Peyer's patch (tissue), 4 donors: Measurements from ENCODE around the gene NUP62. TPM values are rescaled to one million over a fixed set of nuclear protein-coding genes. Genes with fewer than 3 reads are reported as not detected.

Source experiments
- DNase-seq, 3 donors: peaks; one replicate each; pipeline ENCODE4 v3.0.0-alpha.2; 2017 to 2019
- H3K27ac ChIP-seq, 4 donors: fragments of 200-600 bp; sonication (generic); one replicate each; pipeline ENCODE4 v1.5.1; 2016 to 2019
- H3K27me3 ChIP-seq, 2 donors: fragments of 200-600 bp; sonication (generic); one replicate each; pipeline ENCODE4 v1.5.1; 2019
- H3K36me3 ChIP-seq, 3 donors: fragments of 200-600 bp; sonication (generic); one replicate each; pipeline ENCODE4 v1.5.1; 2016 to 2019
- H3K4me1 ChIP-seq, 4 donors: fragments of 200-600 bp; sonication (generic); one replicate each; pipeline ENCODE4 v1.5.1; 2016 to 2019
- H3K4me3 ChIP-seq, 4 donors: fragments of 200-600 bp; sonication (generic); 1 replicate in 3 of 4; 2 replicates in 1 of 4; pipeline ENCODE4 v1.5.1; 2016 to 2019; ENCODE audit warnings: mild to moderate bottlenecking in 1 of 4
- H3K9me3 ChIP-seq, 4 donors: fragments of 200-600 bp; sonication (generic); one replicate each; pipeline ENCODE4 v1.5.1; 2016 to 2019; ENCODE audit warnings: mild to moderate bottlenecking in 1 of 4
- CTCF ChIP-seq, 6 experiments: fragments of 450-650 bp in 4 of 6; fragments of 200-600 bp in 2 of 6; sonication (generic) in 1 of 6; IDR thresholded peaks; one replicate each; pipeline ENCODE4 v1.5.1; 2017 to 2019; ENCODE audit warnings: antibody characterized with exemption in 6 of 6, mild to moderate bottlenecking in 3 of 6, moderate library complexity in 1 of 6
- POLR2A ChIP-seq, 2 donors: fragments of 450-650 bp; IDR thresholded peaks; one replicate each; pipeline ENCODE4 v1.5.1; 2017; ENCODE audit warnings: antibody characterized with exemption in 2 of 2, mild to moderate bottlenecking in 2 of 2, moderate library complexity in 2 of 2
- total RNA-seq, 4 donors: library from RNA; depleted of rRNA; stranded (reverse); fragments of >200 nt; gene quantifications; one replicate each; pipeline ENCODE4 v1.1.0, GENCODE V29; 2016

Gene NUP62
- total RNA-seq, 4 donors from 2014 or later = 40.0 to 54.5 (median 46.0) TPM

GRCh38 chr19:49869484-49870308 lies 59.6 kb downstream of the NUP62 start:
- H3K27ac ChIP-seq = peak overlapping the region; percentile 85 to 95 (median 91)
- no peaks in the 10 kb centered on the region for H3K27me3 ChIP-seq
- DNase-seq = peak; percentile 92 to 98 (median 98)
- H3K4me1 ChIP-seq = peaks cover 4 to 48% (median 24%) of the 10 kb centered on the region in 4 donors
- H3K9me3 ChIP-seq = no peaks in the 10 kb centered on the region
- TF ChIP-seq POLR2A (IDR thresholded peaks at IDR 0.05) (peak; percentile 64 to 80), CTCF (IDR thresholded peaks at IDR 0.05) (peak in 2 of 6 experiments; percentile 33 to 36)
- H3K4me3 ChIP-seq = peak overlapping the region; percentile 51 to 65 (median 62)
- H3K36me3 ChIP-seq = peaks cover 0 to 15% (median 0%) of the 10 kb centered on the region in 3 donors

DNA sequence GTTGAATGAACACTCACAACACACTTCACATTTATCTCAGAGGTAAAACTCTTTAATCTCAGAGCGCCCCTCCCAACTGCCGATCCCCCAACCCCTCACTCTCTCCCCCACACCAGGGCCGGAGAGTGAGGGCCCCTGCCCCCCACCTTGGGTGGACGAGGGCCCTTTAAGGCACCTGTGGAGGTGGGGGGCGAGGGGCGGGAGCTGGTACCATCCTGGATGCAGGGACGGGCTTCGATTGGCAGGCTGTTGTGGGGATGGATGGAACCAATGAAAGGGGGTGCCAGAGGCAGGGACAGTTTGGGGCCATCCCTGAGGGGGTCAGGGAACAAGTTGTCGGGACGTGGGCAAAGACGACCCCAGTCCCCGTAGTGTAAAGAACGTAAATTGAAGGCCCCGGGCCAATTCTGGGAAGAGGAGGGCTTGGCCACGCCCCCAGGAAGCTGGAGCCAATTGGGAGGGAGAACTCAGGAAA lies 60.3 kb downstream of the NUP62 start:
- Histone ChIP-seq H3K4me3 (peak overlapping the region; percentile 37 to 51 (median 50)), H3K36me3 (peaks cover 0 to 17% (median 0%) of the 10 kb centered on the region in 3 donors), H3K27ac (peak overlapping the region; percentile 85 to 93 (median 91)), H3K9me3 (no peaks in the 10 kb centered on the region), H3K4me1 (peaks cover 4 to 45% (median 24%) of the 10 kb centered on the region in 4 donors), H3K27me3 (no peaks in the 10 kb centered on the region)
- no peak for DNase-seq
- TF ChIP-seq POLR2A (IDR thresholded peaks at IDR 0.05) (no peak), CTCF (IDR thresholded peaks at IDR 0.05) (no peak)

DNA sequence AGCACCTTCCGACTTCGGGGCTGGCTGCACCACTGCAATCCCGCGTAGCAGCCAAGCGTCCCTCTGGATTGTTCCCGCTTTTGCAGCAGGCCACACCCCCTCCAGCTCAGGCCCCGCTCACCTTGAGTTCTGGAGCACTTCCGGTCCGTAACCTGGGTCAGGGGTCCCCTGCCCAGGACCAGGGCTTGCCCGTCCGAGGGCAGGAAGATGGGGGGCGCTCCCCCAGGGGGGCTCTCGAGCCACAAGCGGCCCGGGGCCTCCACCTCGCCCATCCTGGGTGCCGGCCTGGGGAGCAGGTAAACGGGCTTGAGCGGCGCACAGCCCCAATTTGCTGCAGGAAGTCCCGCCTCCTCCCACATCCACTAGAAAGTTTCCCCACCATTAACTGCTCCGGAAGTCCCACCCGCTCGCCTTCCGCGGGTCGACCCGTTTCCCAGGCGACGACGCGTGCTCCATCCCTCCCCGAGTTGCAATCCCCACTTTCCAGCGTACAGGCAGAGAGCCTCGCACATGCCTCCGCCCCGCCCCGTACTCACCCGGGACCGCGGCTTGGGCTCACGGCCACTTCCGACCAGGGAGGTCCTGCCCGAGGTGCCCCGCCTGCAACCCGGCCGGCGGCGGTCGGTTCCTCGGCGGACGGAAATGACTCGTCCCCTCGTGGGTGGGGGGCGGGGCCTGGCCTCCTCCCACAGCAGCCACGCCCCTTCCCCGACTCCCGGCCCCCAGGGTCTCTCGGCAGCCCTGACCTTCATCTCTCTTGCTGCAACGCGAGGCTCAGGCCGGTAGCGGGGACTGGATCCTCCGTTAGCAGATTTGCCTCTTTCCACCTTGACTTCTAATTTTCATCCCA lies 62.1 kb downstream of the NUP62 start, which contains the start of gene PNKP:
TSS of gene PNKP (minus strand) at position 644 of the 850 bp plus-strand sequence. CDS start at position 272, 372 bp downstream.
- peak; percentile 56 to 68 for TF ChIP-seq POLR2A (IDR thresholded peaks at IDR 0.05)
- no peak for TF ChIP-seq CTCF (IDR thresholded peaks at IDR 0.05)
- Histone ChIP-seq H3K4me1 (peaks cover 4 to 45% (median 24%) of the 10 kb centered on the region in 4 donors), H3K4me3 (peak within 1 kb of the TSS; percentile 57 to 89 (median 69)), H3K27ac (peak within 1 kb of the TSS; percentile 85 to 93 (median 91)), H3K9me3 (no peaks in the 10 kb centered on the region), H3K27me3 (no peaks in the 10 kb centered on the region), H3K36me3 (peaks cover 0 to 26% (median 0%) of the 10 kb centered on the region in 3 donors)
- DNase-seq = peak; percentile 89 to 95 (median 94)

DNA sequence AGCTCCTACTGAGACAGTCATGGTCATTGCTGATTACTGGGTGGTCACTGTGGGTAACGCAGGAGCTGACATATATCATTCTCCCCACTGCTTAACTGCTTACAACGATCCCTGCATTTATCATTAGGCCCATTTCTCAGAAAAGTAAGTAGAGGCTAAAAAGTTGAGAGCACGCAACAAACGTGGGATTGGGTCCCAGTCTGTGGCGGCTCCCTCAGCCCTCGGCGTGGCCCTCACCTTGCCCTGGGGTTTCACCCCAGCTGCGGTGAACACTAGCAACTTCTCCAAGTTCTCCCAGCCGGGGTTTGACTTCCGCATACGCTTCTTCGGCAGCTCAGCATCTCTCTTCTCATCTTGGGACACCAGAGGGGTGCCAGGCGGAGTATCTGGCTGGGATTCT lies 64.4 kb downstream of the NUP62 start:
- Histone ChIP-seq H3K9me3 (no peaks in the 10 kb centered on the region), H3K27ac (no peak overlapping the region), H3K4me1 (peaks cover 0 to 41% (median 16%) of the 10 kb centered on the region in 4 donors), H3K36me3 (peaks cover 0 to 42% (median 0%) of the 10 kb centered on the region in 3 donors), H3K4me3 (no peak overlapping the region), H3K27me3 (no peaks in the 10 kb centered on the region)
- no peak for TF ChIP-seq POLR2A (IDR thresholded peaks at IDR 0.05)
- no peak for TF ChIP-seq CTCF (IDR thresholded peaks at IDR 0.05)
- no peak for DNase-seq

DNA sequence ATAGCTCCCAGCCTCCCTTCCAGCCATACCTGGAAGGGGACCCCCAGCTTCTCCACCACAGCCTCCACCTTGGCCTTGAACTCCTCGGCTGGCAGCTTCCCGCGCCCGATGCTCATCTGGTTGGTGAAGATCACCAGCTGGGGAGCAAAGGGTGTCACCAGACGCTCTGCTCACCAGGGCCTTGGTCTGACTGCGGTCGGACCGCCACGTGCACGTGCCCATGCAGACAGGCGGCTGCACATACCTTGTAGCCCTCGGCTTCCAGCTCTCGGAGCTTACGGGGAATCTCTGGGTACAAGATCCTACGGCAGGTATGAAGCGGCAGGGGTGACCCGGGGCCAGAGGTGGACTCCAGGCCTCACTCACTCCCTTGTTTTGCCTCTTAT lies 65.4 kb downstream of the NUP62 start:
- peaks cover 0 to 38% (median 15%) of the 10 kb centered on the region in 4 donors for H3K4me1 ChIP-seq
- TF ChIP-seq POLR2A (IDR thresholded peaks at IDR 0.05) = no peak
- no peak for TF ChIP-seq CTCF (IDR thresholded peaks at IDR 0.05)
- H3K36me3 ChIP-seq = peaks cover 0 to 52% (median 0%) of the 10 kb centered on the region in 3 donors
- H3K27ac ChIP-seq = no peak overlapping the region
- H3K9me3 ChIP-seq = no peaks in the 10 kb centered on the region
- H3K4me3 ChIP-seq = no peak overlapping the region
- DNase-seq = peak in 1 of 3 donors; percentile 44
- H3K27me3 ChIP-seq = no peaks in the 10 kb centered on the region
